ENCODE measurements around the gene GPER1.
"Not testable (repeated sequence)": the region's sequence is repeated elsewhere in the genome, so short reads cannot be mapped to it uniquely, and the experiment has no call there.

Gene GPER1

DNA sequence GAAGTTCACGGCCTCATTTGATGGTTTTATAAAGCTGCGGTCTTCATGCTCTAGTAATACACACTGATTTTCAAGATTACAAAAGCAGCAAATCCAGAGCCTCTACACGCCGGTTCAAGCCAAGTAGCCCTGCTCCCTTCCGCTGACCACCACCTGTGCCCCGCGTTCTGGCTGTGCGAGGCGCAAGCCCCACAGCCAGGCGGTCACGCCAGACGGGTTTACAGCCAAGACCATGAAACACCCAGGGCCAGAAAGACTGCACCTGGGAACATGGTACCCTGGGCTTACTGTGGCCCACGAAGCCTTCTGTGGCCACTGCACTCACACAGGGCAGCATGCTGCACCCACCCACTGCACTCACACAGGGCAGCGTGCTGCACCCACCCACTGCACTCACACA is 33.6 kb downstream of the GPER1 start:
- DNase-seq (ENCODE audit: low read depth), result no peak

- no peak for DNase-seq (ENCODE audit: low read depth)
Measured at GRCh38 chr7:1121886-1122831, 34.2 kb downstream of the GPER1 start.

- no peak for DNase-seq (ENCODE audit: low read depth)
Measured at GRCh38 chr7:1122832-1123501, 35.1 kb downstream of the GPER1 start.

- no peak for DNase-seq (ENCODE audit: low read depth)
Measured at GRCh38 chr7:1123715-1124114, 35.8 kb downstream of the GPER1 start.

DNA sequence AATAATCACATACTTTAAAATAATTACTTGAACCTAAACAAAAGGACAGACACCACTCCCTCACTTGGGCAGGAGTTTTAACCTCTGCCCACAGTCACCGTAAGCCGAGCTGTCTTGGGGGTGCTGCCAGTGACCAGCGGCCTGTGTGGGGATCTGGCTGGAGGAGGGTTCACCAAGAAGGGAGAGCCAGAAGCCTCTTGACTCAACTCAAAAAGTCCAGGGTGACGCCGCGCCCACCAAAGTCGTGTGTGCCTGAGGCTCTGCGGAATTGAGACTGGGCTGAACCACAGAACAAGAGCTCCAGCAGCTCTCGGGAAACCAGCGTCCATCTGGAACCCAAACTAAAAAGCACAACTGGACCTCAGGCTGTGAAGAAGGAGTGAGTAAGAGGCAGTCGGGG is 36.3 kb downstream of the GPER1 start:
- no peak for DNase-seq (ENCODE audit: low read depth)

DNA sequence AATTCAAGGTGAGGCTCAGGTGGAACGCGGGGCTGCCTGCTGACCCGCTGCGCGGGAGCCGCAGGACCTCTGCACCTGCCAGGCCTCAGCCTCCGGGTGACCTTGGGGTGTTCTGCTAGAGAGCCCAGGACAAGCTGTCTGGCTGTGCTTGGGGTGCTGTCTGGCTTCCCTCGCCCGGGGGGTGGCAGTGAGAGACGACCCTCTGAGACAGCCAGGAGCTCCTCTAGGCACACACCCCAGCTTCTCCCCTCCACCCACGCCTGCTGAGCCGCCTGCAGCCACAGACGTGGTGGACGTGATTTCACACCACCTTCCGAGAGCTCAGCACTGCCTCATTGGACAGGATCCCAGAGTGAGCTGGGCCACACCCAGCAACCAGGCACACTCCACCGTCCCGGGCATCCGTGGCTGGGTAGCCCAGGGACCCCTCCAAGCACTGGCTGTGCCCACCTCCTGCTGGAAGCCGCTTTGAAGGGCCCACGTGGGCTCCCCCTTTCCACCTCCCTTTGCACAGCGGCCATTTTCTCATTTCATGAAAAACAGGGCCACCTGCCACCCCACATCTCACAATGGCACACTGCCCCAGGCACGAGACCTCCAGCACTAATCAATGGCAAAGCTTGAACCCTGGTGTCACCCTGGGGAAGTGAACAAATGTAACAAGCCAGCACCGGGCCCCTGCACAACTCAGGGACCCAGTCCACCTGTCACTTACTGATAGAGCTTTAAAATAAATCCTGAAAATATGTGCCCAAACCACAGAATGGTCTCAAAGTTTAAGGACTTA is 37.1 kb downstream of the GPER1 start:
- no peak for DNase-seq (ENCODE audit: low read depth)

GRCh38 chr7:1125603-1125969 is 37.7 kb downstream of the GPER1 start:
- DNase-seq (ENCODE audit: low read depth), result no peak

DNA sequence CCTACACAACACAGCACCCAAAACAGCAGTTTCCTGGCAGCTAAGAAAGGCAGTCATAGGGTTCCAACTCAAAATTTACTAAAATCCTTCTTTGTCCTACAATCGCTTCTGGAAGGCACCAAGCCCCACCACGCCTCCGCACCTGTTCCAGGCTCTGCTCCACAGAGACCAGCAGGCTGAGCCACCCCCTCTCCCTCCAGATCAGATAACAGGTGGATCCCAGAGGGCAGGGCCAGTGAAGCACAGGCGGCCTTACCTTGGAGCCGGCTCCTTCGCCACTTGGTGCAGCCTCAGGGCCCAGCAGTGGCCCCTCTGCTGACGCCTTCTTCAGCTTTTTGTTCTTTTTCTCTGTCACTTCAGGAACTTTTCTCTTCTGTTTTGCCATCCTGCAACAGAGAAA is 39.1 kb downstream of the GPER1 start:
- no peak for DNase-seq (ENCODE audit: low read depth)

- no peak for DNase-seq (ENCODE audit: low read depth)
Measured at GRCh38 chr7:1129431-1129830, 41.5 kb downstream of the GPER1 start.

- no peak for DNase-seq (ENCODE audit: low read depth)
Measured at GRCh38 chr7:1130021-1130990, 42.4 kb downstream of the GPER1 start.

DNA sequence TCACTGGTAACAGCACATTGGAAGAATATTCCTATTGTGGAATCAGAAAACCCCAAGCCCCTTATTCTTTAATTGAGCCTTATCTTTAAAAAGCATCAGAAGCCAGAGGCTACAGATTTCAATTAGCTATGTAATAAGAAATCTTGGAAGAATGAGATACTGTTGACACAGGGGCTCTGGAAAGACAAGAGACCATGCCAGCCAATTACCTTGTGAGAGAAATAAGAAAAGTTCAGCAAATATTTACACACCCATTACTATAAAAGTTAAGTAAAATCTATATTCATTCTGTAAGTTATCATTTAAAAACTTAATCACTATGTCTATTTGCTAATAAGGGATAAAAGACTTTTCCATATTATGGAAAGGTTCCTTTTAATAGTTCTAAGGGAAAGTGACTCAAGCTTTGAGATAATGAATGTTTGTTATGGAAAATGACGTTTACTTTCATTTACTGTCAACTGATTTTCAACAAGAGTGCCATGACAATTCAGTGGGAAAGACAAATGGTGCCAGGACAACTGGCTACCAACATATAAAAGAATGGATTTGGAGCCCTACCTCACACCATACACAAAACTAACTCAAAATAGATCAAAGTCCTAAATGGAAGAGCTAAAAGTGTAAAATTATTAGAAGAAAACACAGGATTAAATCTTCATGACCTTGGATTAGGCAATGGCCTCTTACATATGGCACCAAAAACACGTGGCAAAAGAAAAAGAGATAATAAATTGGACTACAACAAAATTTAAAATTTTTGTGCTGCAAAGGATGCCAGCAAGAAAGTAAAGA is 43.8 kb downstream of the GPER1 start:
- no peak for DNase-seq (ENCODE audit: low read depth)

GRCh38 chr7:1134951-1135350 is 47.0 kb downstream of the GPER1 start:
- no peak for DNase-seq (ENCODE audit: low read depth)

- DNase-seq (ENCODE audit: low read depth), result no peak
Measured at GRCh38 chr7:1136841-1137516, 49.1 kb downstream of the GPER1 start.

DNA sequence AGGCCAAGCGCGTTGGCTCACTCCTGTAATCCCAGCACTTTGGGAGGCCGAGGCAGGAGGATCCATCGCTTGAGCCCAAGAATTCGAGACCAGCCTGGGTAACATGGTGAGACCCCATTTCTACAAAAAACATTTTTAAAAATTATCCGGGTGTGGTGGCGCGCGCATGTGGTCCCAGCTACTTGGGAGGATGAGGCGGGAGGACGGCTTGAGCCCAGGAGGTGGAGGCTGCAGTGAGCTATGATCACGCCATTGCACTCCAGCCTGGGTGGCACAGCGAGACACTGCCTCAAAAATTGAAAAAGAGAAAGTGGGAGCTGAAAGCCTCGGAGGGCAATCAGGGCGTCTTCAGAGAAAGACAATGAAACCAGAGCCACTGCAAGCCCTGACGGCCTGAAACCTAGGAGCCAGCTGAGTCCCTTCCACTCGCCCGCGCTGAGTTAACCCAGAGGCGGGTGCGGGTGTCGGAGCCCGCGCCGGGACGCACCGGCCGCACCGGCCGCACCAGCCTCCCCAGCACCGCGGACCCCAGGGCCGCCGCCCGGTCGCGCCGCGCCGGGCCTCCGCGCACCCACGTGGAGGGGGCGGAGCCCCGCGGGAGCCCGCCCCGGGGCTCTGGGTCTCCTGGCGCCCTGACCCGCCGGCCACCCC is 49.7 kb downstream of the GPER1 start:
- DNase-seq (ENCODE audit: low read depth), result no peak

DNA sequence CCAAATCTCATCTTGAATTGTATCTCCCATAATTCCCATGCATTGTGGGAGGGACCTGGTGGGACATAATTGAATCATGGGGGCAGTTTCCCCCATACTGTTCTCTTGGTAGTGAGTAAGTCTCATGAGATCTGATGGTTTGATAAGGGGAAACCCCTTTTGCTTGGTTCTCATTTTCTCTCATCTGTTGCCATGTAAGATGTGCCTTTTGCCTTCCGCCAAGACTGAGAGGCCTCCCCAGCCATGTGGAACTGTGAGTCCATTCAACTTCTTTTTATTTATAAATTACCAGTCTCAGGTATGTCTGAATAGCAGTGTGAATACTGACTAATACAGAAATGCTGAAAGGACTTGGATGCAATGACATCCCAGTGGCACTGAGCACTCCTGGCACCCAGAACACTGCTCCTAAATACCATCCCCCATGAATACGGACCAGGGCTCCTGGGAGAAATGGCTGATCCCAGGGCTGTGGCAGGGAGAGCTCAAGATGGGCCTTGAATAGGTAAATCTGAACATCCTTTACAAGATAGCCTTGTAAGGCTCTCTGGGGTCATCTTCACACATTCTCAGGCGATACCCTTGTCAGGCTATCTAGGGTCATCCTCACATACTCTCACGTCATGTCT is 52.7 kb downstream of the GPER1 start:
- no peak for DNase-seq (ENCODE audit: low read depth)

DNA sequence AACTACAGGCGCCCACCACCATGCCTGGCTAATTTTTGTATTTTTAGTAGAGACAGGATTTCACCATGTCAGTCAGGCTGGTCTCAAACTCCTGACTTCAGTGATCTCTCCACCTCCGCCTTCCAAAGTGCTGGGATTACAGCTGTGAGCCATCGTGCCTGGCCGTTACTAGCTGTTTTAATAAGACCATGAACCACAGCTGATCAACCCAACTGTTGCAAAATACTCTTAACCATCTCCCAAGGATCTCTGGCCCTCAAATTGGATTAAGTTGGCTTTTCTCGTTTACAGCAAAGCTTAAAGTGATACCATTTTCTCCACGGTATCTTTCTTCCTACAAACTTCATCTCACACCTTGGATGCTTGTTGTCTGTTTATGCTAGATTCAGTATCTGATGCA is 53.7 kb downstream of the GPER1 start:
- no peak for DNase-seq (ENCODE audit: low read depth)

DNA sequence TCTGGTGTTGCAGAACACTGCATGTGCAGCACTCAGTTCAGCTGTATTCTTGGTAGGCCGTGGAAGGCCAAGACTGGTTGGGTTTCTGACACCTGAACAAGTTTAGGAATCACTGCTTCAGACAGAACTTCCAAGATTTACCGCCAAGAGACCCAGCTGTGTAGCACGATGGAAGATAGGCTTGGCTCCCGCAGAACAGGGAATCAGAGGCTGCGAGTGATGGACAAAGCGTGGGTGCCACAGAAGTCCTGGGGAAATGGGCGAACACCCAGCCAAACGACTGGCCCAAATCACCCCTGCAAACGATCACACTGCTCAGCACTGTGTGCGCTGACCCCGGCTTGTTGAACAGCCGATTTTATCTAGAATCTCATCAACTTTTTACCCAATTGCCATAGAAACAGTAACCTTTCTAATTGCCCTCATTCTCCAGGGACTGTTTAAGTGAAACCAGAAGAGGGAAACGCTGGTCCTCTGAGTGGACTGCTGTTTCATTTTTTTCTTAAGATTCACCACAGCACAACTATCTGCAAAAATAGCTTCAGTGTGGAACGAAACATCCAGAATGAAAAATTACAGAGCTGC is 54.2 kb downstream of the GPER1 start:
- DNase-seq (ENCODE audit: low read depth), result no peak

DNA sequence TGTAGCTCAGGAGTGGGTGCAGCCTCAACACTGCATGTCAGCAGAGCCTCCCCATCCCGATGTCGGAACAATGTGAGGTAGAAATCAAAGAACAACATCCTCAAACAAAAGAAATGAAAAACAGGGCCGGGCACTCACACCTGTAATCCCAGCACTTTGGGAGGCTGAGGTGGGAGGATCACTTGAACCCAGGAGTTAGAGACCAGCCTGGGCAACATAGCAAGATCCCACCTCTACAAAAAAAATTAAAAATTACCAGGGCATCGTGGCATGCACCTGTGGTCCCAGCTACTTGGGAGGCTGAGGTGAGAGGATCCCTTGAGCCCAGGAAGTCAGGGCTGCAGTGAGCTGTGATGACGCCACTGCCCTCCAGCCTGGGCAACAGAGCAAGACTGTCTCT is 55.1 kb downstream of the GPER1 start:
- DNase-seq (ENCODE audit: low read depth), result not testable (repeated sequence)
